Measurements from ENCODE around the gene MAP4K2.

GRCh38 chr11:64817476-64817875, 14.5 kb upstream of the MAP4K2 start:
- TF ChIP-seq POLR2AphosphoS5 (IDR thresholded peaks at IDR 0.05; ENCODE audit: control insufficient read depth, insufficient read depth, low read depth, low read length): no peak
- TF ChIP-seq, protein P1, sequence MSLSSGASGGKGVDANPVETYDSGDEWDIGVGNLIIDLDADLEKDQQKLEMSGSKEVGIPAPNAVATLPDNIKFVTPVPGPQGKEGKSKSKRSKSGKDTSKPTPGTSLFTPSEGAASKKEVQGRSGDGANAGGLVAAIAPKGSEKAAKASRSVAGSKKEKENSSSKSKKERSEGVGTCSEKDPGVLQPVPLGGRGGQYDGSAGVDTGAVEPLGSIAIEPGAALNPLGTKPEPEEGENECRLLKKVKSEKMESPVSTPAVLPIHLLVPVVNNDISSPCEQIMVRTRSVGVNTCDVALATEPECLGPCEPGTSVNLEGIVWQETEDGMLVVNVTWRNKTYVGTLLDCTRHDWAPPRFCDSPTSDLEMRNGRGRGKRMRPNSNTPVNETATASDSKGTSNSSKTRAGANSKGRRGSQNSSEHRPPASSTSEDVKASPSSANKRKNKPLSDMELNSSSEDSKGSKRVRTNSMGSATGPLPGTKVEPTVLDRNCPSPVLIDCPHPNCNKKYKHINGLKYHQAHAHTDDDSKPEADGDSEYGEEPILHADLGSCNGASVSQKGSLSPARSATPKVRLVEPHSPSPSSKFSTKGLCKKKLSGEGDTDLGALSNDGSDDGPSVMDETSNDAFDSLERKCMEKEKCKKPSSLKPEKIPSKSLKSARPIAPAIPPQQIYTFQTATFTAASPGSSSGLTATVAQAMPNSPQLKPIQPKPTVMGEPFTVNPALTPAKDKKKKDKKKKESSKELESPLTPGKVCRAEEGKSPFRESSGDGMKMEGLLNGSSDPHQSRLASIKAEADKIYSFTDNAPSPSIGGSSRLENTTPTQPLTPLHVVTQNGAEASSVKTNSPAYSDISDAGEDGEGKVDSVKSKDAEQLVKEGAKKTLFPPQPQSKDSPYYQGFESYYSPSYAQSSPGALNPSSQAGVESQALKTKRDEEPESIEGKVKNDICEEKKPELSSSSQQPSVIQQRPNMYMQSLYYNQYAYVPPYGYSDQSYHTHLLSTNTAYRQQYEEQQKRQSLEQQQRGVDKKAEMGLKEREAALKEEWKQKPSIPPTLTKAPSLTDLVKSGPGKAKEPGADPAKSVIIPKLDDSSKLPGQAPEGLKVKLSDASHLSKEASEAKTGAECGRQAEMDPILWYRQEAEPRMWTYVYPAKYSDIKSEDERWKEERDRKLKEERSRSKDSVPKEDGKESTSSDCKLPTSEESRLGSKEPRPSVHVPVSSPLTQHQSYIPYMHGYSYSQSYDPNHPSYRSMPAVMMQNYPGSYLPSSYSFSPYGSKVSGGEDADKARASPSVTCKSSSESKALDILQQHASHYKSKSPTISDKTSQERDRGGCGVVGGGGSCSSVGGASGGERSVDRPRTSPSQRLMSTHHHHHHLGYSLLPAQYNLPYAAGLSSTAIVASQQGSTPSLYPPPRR (CRISPR knock-in tag; IDR thresholded peaks at IDR 0.05; ENCODE audit: borderline replicate concordance): no peak
- no peak for TF ChIP-seq PHF21A (IDR thresholded peaks at IDR 0.05; ENCODE audit: borderline replicate concordance, low read depth)
- no peak for TF ChIP-seq TAF15 (IDR thresholded peaks at IDR 0.05; ENCODE audit: low read depth, low read length)
- no peak for TF ChIP-seq POLR2A (conservative IDR thresholded peaks at IDR 0.05)
- no peak for TF ChIP-seq ILK (tag; IDR thresholded peaks at IDR 0.05; ENCODE audit: borderline replicate concordance, low read depth)
- TF ChIP-seq EZH2 (IDR thresholded peaks at IDR 0.05; ENCODE audit: borderline replicate concordance, low read depth, low read length): no peak
- TF ChIP-seq U2AF1 (optimal IDR thresholded peaks at IDR 0.05; ENCODE audit: low read depth, low read length): no peak
- no peak for TF ChIP-seq CEBPZ (IDR thresholded peaks at IDR 0.05; ENCODE audit: borderline replicate concordance, low read depth, low read length)
- TF ChIP-seq RNF219 (CRISPR knock-in tag; IDR thresholded peaks at IDR 0.05): no peak
- TF ChIP-seq EP300 (IDR thresholded peaks at IDR 0.05; ENCODE audit: low read length): no peak
- TF ChIP-seq MEIS2 (IDR thresholded peaks at IDR 0.05; ENCODE audit: partially characterized antibody): no peak
- TF ChIP-seq CHD1 (IDR thresholded peaks at IDR 0.05; ENCODE audit: low read length): no peak

All from K562 (cell line).